ENCODE data around the gene NAV3. TPM values are rescaled to one million over a fixed set of nuclear protein-coding genes. Genes with fewer than 3 reads are reported as not detected.

NAV3 gene
- total and polyA plus RNA-seq, 4 donors = 0.22 to 1.7 (median 0.71) TPM

GRCh38 chr12:77957062-77957461 lies 126.4 kb downstream of the NAV3 start:
- no peaks in the 10 kb centered on the region for H3K27me3 ChIP-seq (ENCODE audit: control insufficient read depth in 4 of 4, insufficient read depth in 4 of 4, low read length in 3 of 4)
- DNase-seq (ENCODE audit: low spot score) = no peak
- no peaks in the 10 kb centered on the region for H3K9me3 ChIP-seq (ENCODE audit: control insufficient read depth in 4 of 4, low read length in 3 of 4)
- no peaks in the 10 kb centered on the region for H3K4me1 ChIP-seq (ENCODE audit: control insufficient read depth in 4 of 4, insufficient read depth in 4 of 4, low read length in 3 of 4)
- no peak overlapping the region for H3K4me3 ChIP-seq (ENCODE audit: low read depth in 1 of 3, low read length in 3 of 3)
- H3K27ac ChIP-seq (ENCODE audit: low read depth in 1 of 2, low read length in 2 of 2) = no peak overlapping the region
- TF ChIP-seq NR2F2 (IDR thresholded peaks at IDR 0.05) = no peak
- no peak for TF ChIP-seq JUND (IDR thresholded peaks at IDR 0.05)
- no peak for TF ChIP-seq FOXA2 (IDR thresholded peaks at IDR 0.05)
- no peak for TF ChIP-seq ZBTB33 (IDR thresholded peaks at IDR 0.05)
- no peak for TF ChIP-seq FOXA1 (IDR thresholded peaks at IDR 0.05)
- no peak for TF ChIP-seq SP1 (IDR thresholded peaks at IDR 0.05)
- TF ChIP-seq HNF4A (conservative IDR thresholded peaks at IDR 0.05) = no peak
- no peak for TF ChIP-seq EGR1 (IDR thresholded peaks at IDR 0.05; ENCODE audit: low read depth in 2 of 2)
- no peak overlapping the region for H3K9ac ChIP-seq (ENCODE audit: low read depth in 1 of 2, low read length in 2 of 2)
- no peaks in the 10 kb centered on the region for H3K36me3 ChIP-seq (ENCODE audit: control insufficient read depth in 4 of 4, insufficient read depth in 3 of 4, low read depth in 1 of 4, low read length in 3 of 4)
- WGBS = 64% methylated on average over 1 of the region's 1 CpG

GRCh38 chr12:77963576-77964178 lies 133.0 kb downstream of the NAV3 start:
- 82% methylated on average over 2 of the region's 2 CpGs for WGBS
- Histone ChIP-seq H3K36me3 (ENCODE audit: control insufficient read depth in 4 of 4, insufficient read depth in 3 of 4, low read depth in 1 of 4, low read length in 3 of 4) (no peaks in the 10 kb centered on the region), H3K9me3 (ENCODE audit: control insufficient read depth in 4 of 4, low read length in 3 of 4) (no peaks in the 10 kb centered on the region), H3K4me1 (ENCODE audit: control insufficient read depth in 4 of 4, insufficient read depth in 4 of 4, low read length in 3 of 4) (no peaks in the 10 kb centered on the region), H3K27me3 (ENCODE audit: control insufficient read depth in 4 of 4, insufficient read depth in 4 of 4, low read length in 3 of 4) (no peaks in the 10 kb centered on the region), H3K27ac (ENCODE audit: low read depth in 1 of 2, low read length in 2 of 2) (no peak overlapping the region), H3K4me3 (ENCODE audit: low read depth in 1 of 3, low read length in 3 of 3) (no peak overlapping the region), H3K9ac (ENCODE audit: low read depth in 1 of 2, low read length in 2 of 2) (no peak overlapping the region)
- DNase-seq (ENCODE audit: low spot score) = no peak
- TF ChIP-seq EGR1 (IDR thresholded peaks at IDR 0.05; ENCODE audit: low read depth in 2 of 2) = no peak
- TF ChIP-seq REST (IDR thresholded peaks at IDR 0.05) = no peak
- no peak for TF ChIP-seq NR2F2 (IDR thresholded peaks at IDR 0.05)
- TF ChIP-seq ZBTB33 (IDR thresholded peaks at IDR 0.05) = no peak
- no peak for TF ChIP-seq FOXA2 (IDR thresholded peaks at IDR 0.05)
- TF ChIP-seq RAD21 (IDR thresholded peaks at IDR 0.05) = no peak
- TF ChIP-seq SP1 (IDR thresholded peaks at IDR 0.05) = no peak
- TF ChIP-seq ATF3 (IDR thresholded peaks at IDR 0.05) = no peak
- TF ChIP-seq RXRA (IDR thresholded peaks at IDR 0.05) = no peak
- no peak for TF ChIP-seq HNF4G (IDR thresholded peaks at IDR 0.05)
- no peak for TF ChIP-seq FOXA1 (IDR thresholded peaks at IDR 0.05)
- TF ChIP-seq GABPA (IDR thresholded peaks at IDR 0.05 in 1 of 2, conservative IDR thresholded peaks at IDR 0.05 in 1 of 2) = no peak
- no peak for TF ChIP-seq TAF1 (conservative IDR thresholded peaks at IDR 0.05)
- TF ChIP-seq CTCF (IDR thresholded peaks at IDR 0.05; ENCODE audit: low read depth, low read length, missing input control) = no peak
- no peak for TF ChIP-seq MAX (IDR thresholded peaks at IDR 0.05)
- no peak for TF ChIP-seq JUND (IDR thresholded peaks at IDR 0.05)
- no peak for TF ChIP-seq HNF4A (conservative IDR thresholded peaks at IDR 0.05)
- TF ChIP-seq YY1 (IDR thresholded peaks at IDR 0.05) = no peak
